SK-N-MC (cell line): Measurements from ENCODE around the gene NPRL2.

ENCODE experiments used
- EZH2 ChIP-seq: fragments of 200-600 bp; sonication (generic); IDR thresholded peaks from one replicate; pipeline ENCODE4 v1.6.1; 2017; ENCODE audit warnings: antibody characterized with exemption
- FOXP2 ChIP-seq: optimal IDR thresholded peaks from 2 replicates; pipeline ENCODE3; 2011; ENCODE audit warnings: mild to moderate bottlenecking, moderate library complexity; ENCODE audit not compliant: insufficient read depth; ENCODE audit errors: extremely low read length, control extremely low read depth
- POLR2AphosphoS5 ChIP-seq: IDR thresholded peaks from 2 replicates; pipeline ENCODE4 v1.6.1; 2012; ENCODE audit warnings: mild to moderate bottlenecking, low read depth, low read length, borderline replicate concordance

- TF ChIP-seq EZH2 = no peak
- no peak for TF ChIP-seq POLR2AphosphoS5
- no peak for TF ChIP-seq FOXP2
Observed at GRCh38 chr3:50390508-50391224, 40.1 kb upstream of the NPRL2 start.
